Activated CD8-positive, alpha-beta T cell treated with anti-CD3 and anti-CD28 coated beads for 36 hours (primary cell): ENCODE measurements around the gene ZNF10. TPM values are rescaled to one million over a fixed set of nuclear protein-coding genes. Genes with fewer than 3 reads are reported as not detected.

Experiments
- ATAC-seq: fragments of 200-7000 bp; cut with Tn5 transposase; one replicate; pipeline ENCODE4 v1.10.0; 2021; ENCODE audit warnings: mild to moderate bottlenecking, moderate library complexity
- CTCF ChIA-PET: fragments of 350-600 bp; sonication (Branson Sonifier 250); formaldehyde crosslinking; loops from one replicate; lab custom pipeline; 2021; ENCODE audit warnings: antibody characterized with exemption; lab: Charles Lee
- POLR2A ChIA-PET: fragments of 350-600 bp; sonication (Branson Sonifier 250); formaldehyde crosslinking; loops from one replicate; lab custom pipeline; 2021; ENCODE audit warnings: antibody characterized with exemption; lab: Charles Lee
- DNase-seq: peaks from one replicate; pipeline ENCODE4 v3.0.0-alpha.2; 2020
- H3K27ac Mint-ChIP-seq: one replicate; pipeline ENCODE4 v1.8.0; 2021; ENCODE audit warnings: mild to moderate bottlenecking, mixed read lengths
- H3K27me3 Mint-ChIP-seq: one replicate; pipeline ENCODE4 v1.8.0; 2021; ENCODE audit warnings: mixed read lengths
- H3K36me3 Mint-ChIP-seq: one replicate; pipeline ENCODE4 v1.8.0; 2021; ENCODE audit warnings: low read depth, mixed read lengths
- H3K4me1 Mint-ChIP-seq: one replicate; pipeline ENCODE4 v1.8.0; 2021; ENCODE audit warnings: low read depth, mixed read lengths
- H3K4me3 Mint-ChIP-seq: one replicate; pipeline ENCODE4 v1.8.0; 2021; ENCODE audit warnings: mild to moderate bottlenecking, moderate library complexity, mixed read lengths
- H3K9me3 Mint-ChIP-seq: one replicate; pipeline ENCODE4 v1.8.0; 2021; ENCODE audit warnings: mixed read lengths
- intact Hi-C: fragments of 100-400 bp; cut with micrococcal nuclease; formaldehyde crosslinking; loops from one replicate; pipeline ENCODE4 v1.10.0; 2022
- total RNA-seq, 2 experiments: library from RNA; stranded (reverse); gene quantifications; one replicate each; pipeline ENCODE4 v1.2.3, GENCODE V29; 2021
- TF ChIP-seq, protein P1 (sequence below): fragments of 200-600 bp; IDR thresholded peaks from one replicate; pipeline ENCODE4 v1.8.0; 2022; ENCODE audit warnings: antibody characterized with exemption, mild to moderate bottlenecking

ZNF10 gene
- total RNA-seq, 2 experiments from 2014 or later, result 6.0 to 7.2 TPM

DNA sequence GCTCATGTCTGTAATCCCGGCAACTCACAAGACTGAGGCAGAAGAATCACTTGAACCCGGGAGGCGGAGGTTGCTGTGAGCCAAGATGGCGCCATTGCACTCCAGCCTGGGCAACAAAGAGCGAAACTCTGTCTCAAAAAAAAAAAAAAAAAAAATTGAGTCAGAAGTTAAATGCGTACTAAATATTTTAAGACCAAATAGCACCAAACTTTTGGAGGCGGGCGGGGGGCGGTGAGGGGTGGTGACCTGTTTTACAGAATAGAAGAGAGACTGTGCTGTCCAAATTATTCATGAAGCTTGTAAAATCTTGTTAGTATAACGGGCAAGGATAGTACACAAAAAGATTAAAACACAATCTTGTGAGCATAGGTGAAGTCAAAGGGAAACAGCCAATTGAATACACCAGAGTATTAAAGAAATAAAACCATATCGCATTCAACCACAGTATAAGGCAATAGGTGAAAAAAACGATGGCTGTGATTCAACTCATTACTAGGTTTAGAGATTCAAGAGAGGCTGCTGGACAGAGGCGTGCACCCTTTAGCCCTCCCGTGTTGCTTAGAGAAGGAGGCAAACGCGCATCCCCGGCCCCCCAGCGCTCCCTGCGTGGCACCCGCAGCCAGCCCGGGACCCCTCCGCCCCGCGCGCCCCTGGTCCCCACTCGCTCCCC lies 924 bp upstream of the ZNF10 start:
- TF ChIP-seq, protein P1, sequence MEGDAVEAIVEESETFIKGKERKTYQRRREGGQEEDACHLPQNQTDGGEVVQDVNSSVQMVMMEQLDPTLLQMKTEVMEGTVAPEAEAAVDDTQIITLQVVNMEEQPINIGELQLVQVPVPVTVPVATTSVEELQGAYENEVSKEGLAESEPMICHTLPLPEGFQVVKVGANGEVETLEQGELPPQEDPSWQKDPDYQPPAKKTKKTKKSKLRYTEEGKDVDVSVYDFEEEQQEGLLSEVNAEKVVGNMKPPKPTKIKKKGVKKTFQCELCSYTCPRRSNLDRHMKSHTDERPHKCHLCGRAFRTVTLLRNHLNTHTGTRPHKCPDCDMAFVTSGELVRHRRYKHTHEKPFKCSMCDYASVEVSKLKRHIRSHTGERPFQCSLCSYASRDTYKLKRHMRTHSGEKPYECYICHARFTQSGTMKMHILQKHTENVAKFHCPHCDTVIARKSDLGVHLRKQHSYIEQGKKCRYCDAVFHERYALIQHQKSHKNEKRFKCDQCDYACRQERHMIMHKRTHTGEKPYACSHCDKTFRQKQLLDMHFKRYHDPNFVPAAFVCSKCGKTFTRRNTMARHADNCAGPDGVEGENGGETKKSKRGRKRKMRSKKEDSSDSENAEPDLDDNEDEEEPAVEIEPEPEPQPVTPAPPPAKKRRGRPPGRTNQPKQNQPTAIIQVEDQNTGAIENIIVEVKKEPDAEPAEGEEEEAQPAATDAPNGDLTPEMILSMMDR, result no peak
- peaks cover 41% of the 10 kb centered on the region for H3K9me3 Mint-ChIP-seq
- ChIA-PET POLR2A (interaction anchor here (0.7 to 4.0 kb wide), 8 partner anchors 9 to 172 kb away, joined by 3 to 17 read pairs (median 4); partner anchors contain the start of genes ZNF26 and ZNF268), CTCF (no interaction called here)
- no peaks in the 10 kb centered on the region for H3K27me3 Mint-ChIP-seq
- H3K27ac Mint-ChIP-seq, result peak overlapping the region; percentile 99
- peaks cover 12% of the 10 kb centered on the region for H3K4me1 Mint-ChIP-seq
- DNase-seq (peak; percentile 39), ATAC-seq (peak; percentile 19)
- intact Hi-C loops, result loop anchor here (2.0 kb wide), 1 partner anchor 49 kb away; the partner anchor contains the start of gene ZNF140
- H3K4me3 Mint-ChIP-seq, result peak overlapping the region; percentile 89
- peaks cover 67% of the 10 kb centered on the region for H3K36me3 Mint-ChIP-seq

DNA sequence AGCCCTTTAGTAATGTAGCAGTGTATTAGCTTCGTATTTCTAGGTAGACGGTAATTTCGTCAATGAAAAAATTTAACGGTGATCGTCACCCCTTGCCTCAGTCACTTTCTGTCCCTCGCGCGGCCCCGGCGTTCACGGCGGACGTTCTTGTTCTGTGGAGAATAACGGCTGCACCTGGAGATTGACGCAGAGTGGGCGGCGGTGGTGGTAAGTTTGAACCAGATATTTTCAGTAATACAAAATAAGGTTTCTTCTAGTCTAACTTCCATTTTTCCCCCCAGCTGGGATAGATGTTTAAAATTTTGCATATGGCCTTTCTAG lies 341 bp downstream of the ZNF10 start:
- Mint-ChIP-seq H3K36me3 (peaks cover 67% of the 10 kb centered on the region), H3K27me3 (no peaks in the 10 kb centered on the region), H3K4me3 (peak overlapping the region; percentile 89), H3K4me1 (peaks cover 12% of the 10 kb centered on the region), H3K9me3 (peaks cover 39% of the 10 kb centered on the region), H3K27ac (peak overlapping the region; percentile 99)
- intact Hi-C loops, result loop anchor here (2.0 kb wide), 1 partner anchor 50 kb away; the partner anchor contains the start of gene ZNF140
- ChIA-PET CTCF (interaction anchor here (0.9 kb wide), 1 partner anchor 95 kb away, joined by 3 read pairs; no protein-coding TSS in a partner anchor), POLR2A (interaction anchor here (0.6 to 4.0 kb wide), 5 partner anchors 10 to 225 kb away, joined by 4 to 17 read pairs (median 5); partner anchors contain the start of genes ZNF26 and ZNF268)
- ATAC-seq (peak; percentile 7), DNase-seq (peak; percentile 70)
- TF ChIP-seq, protein P1, result no peak

DNA sequence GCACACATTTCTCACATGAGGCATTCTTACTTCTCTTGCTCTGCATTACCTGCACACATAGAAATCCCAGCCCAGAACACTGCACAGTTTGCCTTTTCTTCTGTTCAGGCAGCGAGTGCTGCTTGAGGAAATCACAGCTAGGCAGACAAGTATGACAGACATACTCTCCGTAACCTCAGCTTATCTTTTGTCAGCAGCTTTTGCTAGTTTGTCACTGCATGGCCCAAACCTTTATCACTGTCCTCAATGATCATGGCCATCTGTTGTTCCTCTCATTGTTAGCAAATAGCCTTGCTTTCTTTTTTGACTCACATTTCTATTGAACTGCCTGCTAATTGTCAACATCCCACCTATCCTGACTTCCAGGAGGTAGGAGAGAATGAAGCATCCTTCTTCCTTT lies 5.3 kb downstream of the ZNF10 start:
- intact Hi-C loops, result no loop called here
- no peak overlapping the region for H3K27ac Mint-ChIP-seq
- H3K36me3 Mint-ChIP-seq, result peaks cover 87% of the 10 kb centered on the region
- ChIA-PET CTCF (no interaction called here), POLR2A (interaction anchor here (1.0 kb wide), 1 partner anchor 180 kb away, joined by 3 read pairs; no protein-coding TSS in a partner anchor)
- TF ChIP-seq, protein P1, result no peak
- DNase-seq (no peak), ATAC-seq (no peak)
- H3K9me3 Mint-ChIP-seq, result peaks cover 58% of the 10 kb centered on the region
- no peaks in the 10 kb centered on the region for H3K27me3 Mint-ChIP-seq
- no peak overlapping the region for H3K4me3 Mint-ChIP-seq
- peaks cover 7% of the 10 kb centered on the region for H3K4me1 Mint-ChIP-seq

DNA sequence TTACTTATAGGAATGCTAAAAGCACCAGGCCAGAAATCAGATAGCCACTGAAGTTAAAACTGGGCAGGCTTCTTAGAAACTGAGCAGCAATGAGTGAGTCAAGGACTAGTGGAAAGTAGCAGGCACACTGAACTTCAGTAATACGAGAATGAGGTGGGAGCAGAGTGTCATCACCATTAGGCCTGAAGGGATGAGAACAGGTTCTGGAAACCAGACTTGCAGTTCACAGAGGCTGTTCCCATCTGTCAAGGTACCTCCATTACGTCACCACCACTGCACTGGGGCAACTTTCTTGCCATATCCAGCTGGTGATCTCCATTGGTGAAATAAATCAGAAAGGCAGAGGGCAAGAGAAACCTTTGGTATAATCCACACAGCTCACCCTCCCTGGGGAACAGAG lies 15.6 kb downstream of the ZNF10 start:
- Mint-ChIP-seq H3K27ac (no peak overlapping the region), H3K9me3 (peaks cover 57% of the 10 kb centered on the region), H3K4me3 (no peak overlapping the region), H3K36me3 (peaks cover 86% of the 10 kb centered on the region), H3K4me1 (no peaks in the 10 kb centered on the region), H3K27me3 (no peaks in the 10 kb centered on the region)
- POLR2A ChIA-PET, result no interaction called here
- CTCF ChIA-PET, result no interaction called here
- TF ChIP-seq, protein P1, result no peak
- intact Hi-C loops, result no loop called here
- no peak for DNase-seq
- ATAC-seq, result no peak

DNA sequence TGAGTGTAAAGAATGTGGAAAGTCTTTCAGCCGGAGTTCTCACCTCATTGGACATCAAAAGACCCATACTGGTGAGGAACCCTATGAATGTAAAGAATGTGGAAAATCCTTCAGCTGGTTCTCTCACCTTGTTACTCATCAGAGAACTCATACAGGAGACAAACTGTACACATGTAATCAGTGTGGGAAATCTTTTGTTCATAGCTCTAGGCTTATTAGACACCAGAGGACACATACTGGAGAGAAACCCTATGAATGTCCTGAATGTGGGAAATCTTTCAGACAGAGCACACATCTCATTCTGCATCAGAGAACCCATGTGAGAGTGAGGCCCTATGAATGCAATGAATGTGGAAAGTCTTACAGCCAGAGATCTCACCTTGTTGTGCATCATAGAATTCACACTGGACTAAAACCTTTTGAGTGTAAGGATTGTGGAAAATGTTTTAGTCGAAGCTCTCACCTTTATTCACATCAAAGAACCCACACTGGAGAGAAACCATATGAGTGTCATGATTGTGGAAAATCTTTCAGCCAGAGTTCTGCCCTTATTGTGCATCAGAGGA lies 25.8 kb downstream of the ZNF10 start:
- Mint-ChIP-seq H3K36me3 (peaks cover 80% of the 10 kb centered on the region), H3K27ac (no peak overlapping the region), H3K27me3 (no peaks in the 10 kb centered on the region), H3K4me3 (no peak overlapping the region), H3K4me1 (no peaks in the 10 kb centered on the region), H3K9me3 (peaks cover 77% of the 10 kb centered on the region)
- intact Hi-C loops, result no loop called here
- TF ChIP-seq, protein P1, result no peak
- ATAC-seq (no peak), DNase-seq (no peak)
- CTCF ChIA-PET, result no interaction called here
- POLR2A ChIA-PET, result no interaction called here
